Neural cell (in vitro differentiated cells): ENCODE measurements around the gene SESN2.

Experiments used
- CTCF ChIP-seq: fragments of 450-650 bp; IDR thresholded peaks from 2 replicates; pipeline ENCODE4 v1.5.1; 2014; ENCODE audit warnings: antibody characterized with exemption, mild to moderate bottlenecking, moderate library complexity; ENCODE audit not compliant: poor library complexity, severe bottlenecking
- EP300 ChIP-seq: fragments of 450-650 bp; conservative IDR thresholded peaks from 2 replicates; pipeline ENCODE4 v1.6.1; 2014; ENCODE audit warnings: antibody characterized with exemption, mild to moderate bottlenecking, moderate library complexity; ENCODE audit not compliant: poor library complexity, severe bottlenecking
- EZH2 ChIP-seq: fragments of 200-600, 300-800 bp; shearing (Covaris generic), sonication (generic); IDR thresholded peaks from 2 replicates; pipeline ENCODE4 v1.6.1; 2014; ENCODE audit warnings: antibody characterized with exemption, low read length, borderline replicate concordance, mild to moderate bottlenecking; ENCODE audit not compliant: insufficient read depth, poor library complexity, severe bottlenecking
- MXI1 ChIP-seq: fragments of 450-650 bp; conservative IDR thresholded peaks from 2 replicates; pipeline ENCODE4 v1.6.1; 2014; ENCODE audit warnings: antibody characterized with exemption, mild to moderate bottlenecking; ENCODE audit not compliant: poor library complexity, severe bottlenecking
- POLR2AphosphoS5 ChIP-seq: IDR thresholded peaks from 2 replicates; pipeline ENCODE4 v1.6.1; 2012
- RAD21 ChIP-seq: fragments of 450-650 bp; conservative IDR thresholded peaks from 2 replicates; pipeline ENCODE4 v1.6.1; 2014; ENCODE audit warnings: antibody characterized with exemption, mild to moderate bottlenecking, moderate library complexity
- SMC3 ChIP-seq: fragments of 450-650 bp; conservative IDR thresholded peaks from 2 replicates; pipeline ENCODE4 v1.6.1; 2014; ENCODE audit warnings: antibody characterized with exemption, mild to moderate bottlenecking, moderate library complexity; ENCODE audit not compliant: poor library complexity
- TAF1 ChIP-seq: IDR thresholded peaks from 2 replicates; pipeline ENCODE4 v1.6.1; 2012; ENCODE audit warnings: low read depth
- TF ChIP-seq, protein P1 (sequence below): IDR thresholded peaks from 2 replicates; pipeline ENCODE4 v1.6.1; 2012; ENCODE audit warnings: borderline replicate concordance

- no peak for TF ChIP-seq CTCF
- no peak for TF ChIP-seq RAD21
- TF ChIP-seq POLR2AphosphoS5, result no peak
- no peak for TF ChIP-seq TAF1
- TF ChIP-seq, protein P1, sequence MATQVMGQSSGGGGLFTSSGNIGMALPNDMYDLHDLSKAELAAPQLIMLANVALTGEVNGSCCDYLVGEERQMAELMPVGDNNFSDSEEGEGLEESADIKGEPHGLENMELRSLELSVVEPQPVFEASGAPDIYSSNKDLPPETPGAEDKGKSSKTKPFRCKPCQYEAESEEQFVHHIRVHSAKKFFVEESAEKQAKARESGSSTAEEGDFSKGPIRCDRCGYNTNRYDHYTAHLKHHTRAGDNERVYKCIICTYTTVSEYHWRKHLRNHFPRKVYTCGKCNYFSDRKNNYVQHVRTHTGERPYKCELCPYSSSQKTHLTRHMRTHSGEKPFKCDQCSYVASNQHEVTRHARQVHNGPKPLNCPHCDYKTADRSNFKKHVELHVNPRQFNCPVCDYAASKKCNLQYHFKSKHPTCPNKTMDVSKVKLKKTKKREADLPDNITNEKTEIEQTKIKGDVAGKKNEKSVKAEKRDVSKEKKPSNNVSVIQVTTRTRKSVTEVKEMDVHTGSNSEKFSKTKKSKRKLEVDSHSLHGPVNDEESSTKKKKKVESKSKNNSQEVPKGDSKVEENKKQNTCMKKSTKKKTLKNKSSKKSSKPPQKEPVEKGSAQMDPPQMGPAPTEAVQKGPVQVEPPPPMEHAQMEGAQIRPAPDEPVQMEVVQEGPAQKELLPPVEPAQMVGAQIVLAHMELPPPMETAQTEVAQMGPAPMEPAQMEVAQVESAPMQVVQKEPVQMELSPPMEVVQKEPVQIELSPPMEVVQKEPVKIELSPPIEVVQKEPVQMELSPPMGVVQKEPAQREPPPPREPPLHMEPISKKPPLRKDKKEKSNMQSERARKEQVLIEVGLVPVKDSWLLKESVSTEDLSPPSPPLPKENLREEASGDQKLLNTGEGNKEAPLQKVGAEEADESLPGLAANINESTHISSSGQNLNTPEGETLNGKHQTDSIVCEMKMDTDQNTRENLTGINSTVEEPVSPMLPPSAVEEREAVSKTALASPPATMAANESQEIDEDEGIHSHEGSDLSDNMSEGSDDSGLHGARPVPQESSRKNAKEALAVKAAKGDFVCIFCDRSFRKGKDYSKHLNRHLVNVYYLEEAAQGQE, result no peak
- no peak for TF ChIP-seq EZH2
- no peak for TF ChIP-seq EP300
- TF ChIP-seq MXI1, result no peak
- no peak for TF ChIP-seq SMC3
These were observed 21.7 kb downstream of the SESN2 start for GRCh38 chr1:28280977-28281381.
